ENCODE data around the gene POM121. TPM values are rescaled to one million over a fixed set of nuclear protein-coding genes. Genes with fewer than 3 reads are reported as not detected.
"Not testable (repeated sequence)": the region's sequence is repeated elsewhere in the genome, so short reads cannot be mapped to it uniquely, and the experiment has no call there.

Gene POM121
- total and polyA plus RNA-seq, 5 donors from 2014 or later = 6.1 to 66.9 (median 8.4) TPM

GRCh38 chr7:72942022-72942705, 17.3 kb downstream of the POM121 start:
- H3K4me1 ChIP-seq (ENCODE audit: control insufficient read depth, insufficient read depth, low read length, poor library complexity, severe bottlenecking) = peaks cover 10% of the 10 kb centered on the region
- Mint-ChIP-seq H3K27ac (peak overlapping the region in 1 of 3 donors; percentile 79), H3K36me3 (peaks cover 12% of the 10 kb centered on the region), H3K4me1 (peaks cover 0 to 27% (median 8%) of the 10 kb centered on the region in 4 donors)
- not testable (repeated sequence) for H3K9me3 ChIP-seq (ENCODE audit: control insufficient read depth in 2 of 2, low read length in 2 of 2); H3K4me3 Mint-ChIP-seq; H3K36me3 ChIP-seq (ENCODE audit: control insufficient read depth, insufficient read depth, low read length); H3K27me3 ChIP-seq (ENCODE audit: control insufficient read depth, insufficient read depth, low read length); ATAC-seq (ENCODE audit: low read depth in 2 of 2); H3K27me3 Mint-ChIP-seq; H3K4me3 ChIP-seq (ENCODE audit: low read depth, low read length); H3K9me3 Mint-ChIP-seq; H3K27ac ChIP-seq (ENCODE audit: insufficient read depth, low read length, poor library complexity, severe bottlenecking)
- peak in 1 of 3 donors; percentile 32 for DNase-seq

DNA sequence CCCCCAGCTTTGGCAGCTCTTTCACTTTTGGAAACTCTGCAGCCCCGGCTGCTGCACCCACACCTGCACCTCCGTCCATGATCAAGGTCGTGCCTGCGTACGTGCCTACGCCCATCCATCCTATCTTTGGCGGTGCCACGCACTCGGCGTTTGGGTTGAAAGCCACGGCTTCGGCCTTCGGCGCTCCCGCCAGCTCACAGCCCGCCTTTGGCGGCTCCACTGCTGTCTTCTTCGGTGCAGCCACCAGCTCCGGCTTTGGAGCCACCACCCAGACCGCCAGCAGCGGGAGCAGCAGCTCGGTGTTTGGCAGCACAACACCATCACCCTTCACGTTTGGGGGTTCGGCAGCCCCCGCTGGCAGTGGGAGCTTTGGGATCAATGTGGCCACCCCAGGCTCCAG, 18.1 kb downstream of the POM121 start:
- not testable (repeated sequence) for H3K9me3 ChIP-seq (ENCODE audit: control insufficient read depth in 2 of 2, low read length in 2 of 2); H3K4me3 Mint-ChIP-seq; H3K36me3 ChIP-seq (ENCODE audit: control insufficient read depth, insufficient read depth, low read length); H3K4me1 ChIP-seq (ENCODE audit: control insufficient read depth, insufficient read depth, low read length, poor library complexity, severe bottlenecking); H3K27me3 ChIP-seq (ENCODE audit: control insufficient read depth, insufficient read depth, low read length); H3K4me3 ChIP-seq (ENCODE audit: low read depth, low read length); H3K9me3 Mint-ChIP-seq; DNase-seq; H3K27ac Mint-ChIP-seq; ATAC-seq (ENCODE audit: low read depth in 2 of 2); H3K27ac ChIP-seq (ENCODE audit: insufficient read depth, low read length, poor library complexity, severe bottlenecking); H3K27me3 Mint-ChIP-seq
- H3K36me3 Mint-ChIP-seq = peaks cover 12% of the 10 kb centered on the region
- H3K4me1 Mint-ChIP-seq = peaks cover 0 to 19% (median 3%) of the 10 kb centered on the region in 4 donors

- not testable (repeated sequence) for H3K27me3 ChIP-seq (ENCODE audit: control insufficient read depth, insufficient read depth, low read length); H3K27ac Mint-ChIP-seq; ATAC-seq (ENCODE audit: low read depth in 2 of 2); H3K9me3 Mint-ChIP-seq; DNase-seq; H3K36me3 ChIP-seq (ENCODE audit: control insufficient read depth, insufficient read depth, low read length); H3K27me3 Mint-ChIP-seq; H3K4me3 ChIP-seq (ENCODE audit: low read depth, low read length); H3K4me1 ChIP-seq (ENCODE audit: control insufficient read depth, insufficient read depth, low read length, poor library complexity, severe bottlenecking); H3K4me1 Mint-ChIP-seq; H3K4me3 Mint-ChIP-seq; H3K9me3 ChIP-seq (ENCODE audit: control insufficient read depth in 2 of 2, low read length in 2 of 2); H3K36me3 Mint-ChIP-seq; H3K27ac ChIP-seq (ENCODE audit: insufficient read depth, low read length, poor library complexity, severe bottlenecking)
These were observed 20.0 kb downstream of the POM121 start for GRCh38 chr7:72944937-72945336.

DNA sequence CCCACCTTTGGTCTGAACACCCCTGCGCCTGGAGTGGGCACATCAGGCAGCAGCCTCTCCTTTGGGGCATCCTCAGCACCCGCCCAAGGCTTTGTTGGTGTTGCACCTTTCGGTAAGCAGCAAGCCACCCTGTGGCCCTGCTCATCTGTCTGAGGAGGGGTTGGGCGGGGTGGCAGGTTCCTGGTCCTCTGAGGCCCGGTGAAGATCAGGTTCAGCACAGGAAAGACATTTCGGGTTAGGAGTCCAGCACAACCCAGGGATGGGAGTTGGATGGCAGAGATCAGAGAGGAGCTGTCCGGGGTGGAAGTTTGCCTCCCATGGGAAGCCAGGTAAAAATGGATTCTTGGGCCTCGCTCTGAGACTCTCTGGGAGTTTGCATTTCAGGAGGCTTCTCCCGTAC, 20.7 kb downstream of the POM121 start:
- H3K27ac Mint-ChIP-seq; H3K4me3 ChIP-seq (ENCODE audit: low read depth, low read length); H3K4me1 Mint-ChIP-seq; DNase-seq; H3K9me3 Mint-ChIP-seq; H3K9me3 ChIP-seq (ENCODE audit: control insufficient read depth in 2 of 2, low read length in 2 of 2); H3K27me3 Mint-ChIP-seq; H3K4me3 Mint-ChIP-seq; H3K36me3 Mint-ChIP-seq; H3K36me3 ChIP-seq (ENCODE audit: control insufficient read depth, insufficient read depth, low read length); H3K4me1 ChIP-seq (ENCODE audit: control insufficient read depth, insufficient read depth, low read length, poor library complexity, severe bottlenecking); ATAC-seq (ENCODE audit: low read depth in 2 of 2); H3K27ac ChIP-seq (ENCODE audit: insufficient read depth, low read length, poor library complexity, severe bottlenecking); H3K27me3 ChIP-seq (ENCODE audit: control insufficient read depth, insufficient read depth, low read length): not testable (repeated sequence)

GRCh38 chr7:72946130-72946745, 21.3 kb downstream of the POM121 start:
- not testable (repeated sequence) for H3K27ac Mint-ChIP-seq; H3K9me3 Mint-ChIP-seq; DNase-seq; H3K27me3 ChIP-seq (ENCODE audit: control insufficient read depth, insufficient read depth, low read length); H3K4me1 ChIP-seq (ENCODE audit: control insufficient read depth, insufficient read depth, low read length, poor library complexity, severe bottlenecking); H3K9me3 ChIP-seq (ENCODE audit: control insufficient read depth in 2 of 2, low read length in 2 of 2); H3K4me3 Mint-ChIP-seq; ATAC-seq (ENCODE audit: low read depth in 2 of 2); H3K4me1 Mint-ChIP-seq; H3K36me3 ChIP-seq (ENCODE audit: control insufficient read depth, insufficient read depth, low read length); H3K27ac ChIP-seq (ENCODE audit: insufficient read depth, low read length, poor library complexity, severe bottlenecking); H3K36me3 Mint-ChIP-seq; H3K27me3 Mint-ChIP-seq; H3K4me3 ChIP-seq (ENCODE audit: low read depth, low read length)

- DNase-seq; H3K4me3 ChIP-seq (ENCODE audit: low read depth, low read length); H3K4me1 ChIP-seq (ENCODE audit: control insufficient read depth, insufficient read depth, low read length, poor library complexity, severe bottlenecking); H3K4me1 Mint-ChIP-seq; H3K27ac Mint-ChIP-seq; H3K36me3 Mint-ChIP-seq; ATAC-seq (ENCODE audit: low read depth in 2 of 2); H3K9me3 Mint-ChIP-seq; H3K9me3 ChIP-seq (ENCODE audit: control insufficient read depth in 2 of 2, low read length in 2 of 2); H3K27ac ChIP-seq (ENCODE audit: insufficient read depth, low read length, poor library complexity, severe bottlenecking); H3K4me3 Mint-ChIP-seq; H3K27me3 ChIP-seq (ENCODE audit: control insufficient read depth, insufficient read depth, low read length); H3K27me3 Mint-ChIP-seq; H3K36me3 ChIP-seq (ENCODE audit: control insufficient read depth, insufficient read depth, low read length): not testable (repeated sequence)
These were observed 23.8 kb downstream of the POM121 start for GRCh38 chr7:72948714-72949113.

- H3K36me3 Mint-ChIP-seq; H3K27ac Mint-ChIP-seq; ATAC-seq (ENCODE audit: low read depth in 2 of 2); H3K9me3 Mint-ChIP-seq; H3K4me1 Mint-ChIP-seq; H3K27ac ChIP-seq (ENCODE audit: insufficient read depth, low read length, poor library complexity, severe bottlenecking); H3K36me3 ChIP-seq (ENCODE audit: control insufficient read depth, insufficient read depth, low read length); H3K9me3 ChIP-seq (ENCODE audit: control insufficient read depth in 2 of 2, low read length in 2 of 2); H3K4me1 ChIP-seq (ENCODE audit: control insufficient read depth, insufficient read depth, low read length, poor library complexity, severe bottlenecking); H3K27me3 ChIP-seq (ENCODE audit: control insufficient read depth, insufficient read depth, low read length); H3K27me3 Mint-ChIP-seq; DNase-seq; H3K4me3 Mint-ChIP-seq; H3K4me3 ChIP-seq (ENCODE audit: low read depth, low read length): not testable (repeated sequence)
These were observed 24.4 kb downstream of the POM121 start for GRCh38 chr7:72949276-72949675.

GRCh38 chr7:72949686-72950085, 24.8 kb downstream of the POM121 start:
- not testable (repeated sequence) for H3K4me3 ChIP-seq (ENCODE audit: low read depth, low read length); H3K36me3 Mint-ChIP-seq; H3K4me3 Mint-ChIP-seq; H3K27ac ChIP-seq (ENCODE audit: insufficient read depth, low read length, poor library complexity, severe bottlenecking); DNase-seq; H3K27me3 ChIP-seq (ENCODE audit: control insufficient read depth, insufficient read depth, low read length); ATAC-seq (ENCODE audit: low read depth in 2 of 2); H3K36me3 ChIP-seq (ENCODE audit: control insufficient read depth, insufficient read depth, low read length); H3K27me3 Mint-ChIP-seq; H3K9me3 Mint-ChIP-seq; H3K4me1 ChIP-seq (ENCODE audit: control insufficient read depth, insufficient read depth, low read length, poor library complexity, severe bottlenecking); H3K4me1 Mint-ChIP-seq; H3K9me3 ChIP-seq (ENCODE audit: control insufficient read depth in 2 of 2, low read length in 2 of 2); H3K27ac Mint-ChIP-seq

All from CD4-positive, CD25-positive, alpha-beta regulatory T cell (primary cell).